Endothelial cell (in vitro differentiated cells): ENCODE data around the gene PDGFRA. TPM values are rescaled to one million over a fixed set of nuclear protein-coding genes. Genes with fewer than 3 reads are reported as not detected.
"Not testable (repeated sequence)": the region's sequence is repeated elsewhere in the genome, so short reads cannot be mapped to it uniquely, and the experiment has no call there.

ENCODE experiments used
- DNase-seq: peaks from one replicate; pipeline ENCODE4 v3.0.0; 2021; ENCODE audit warnings: low spot score
- H3K27ac Mint-ChIP-seq: one replicate; pipeline ENCODE4 v1.8.0; 2021; ENCODE audit warnings: mixed read lengths, inconsistent platforms; ENCODE audit not compliant: unreplicated experiment
- H3K27me3 Mint-ChIP-seq: one replicate; pipeline ENCODE4 v1.8.0; 2021; ENCODE audit warnings: mild to moderate bottlenecking, moderate library complexity, mixed read lengths, inconsistent platforms; ENCODE audit not compliant: unreplicated experiment
- H3K36me3 Mint-ChIP-seq: one replicate; pipeline ENCODE4 v1.8.0; 2021; ENCODE audit warnings: mild to moderate bottlenecking, low read depth, mixed read lengths, inconsistent platforms; ENCODE audit not compliant: unreplicated experiment
- H3K4me1 Mint-ChIP-seq: one replicate; pipeline ENCODE4 v1.8.0; 2021; ENCODE audit warnings: mild to moderate bottlenecking, mixed read lengths, inconsistent platforms; ENCODE audit not compliant: unreplicated experiment
- H3K4me3 Mint-ChIP-seq: one replicate; pipeline ENCODE4 v1.8.0; 2021; ENCODE audit warnings: mild to moderate bottlenecking, mixed read lengths, inconsistent platforms; ENCODE audit not compliant: unreplicated experiment
- H3K9me3 Mint-ChIP-seq: one replicate; pipeline ENCODE4 v1.8.0; 2021; ENCODE audit warnings: mixed read lengths, inconsistent platforms; ENCODE audit not compliant: unreplicated experiment
- CTCF ChIP-seq: fragments of 200-600 bp; sonication (generic); IDR thresholded peaks from one replicate; pipeline ENCODE4 v1.5.0; 2021; ENCODE audit warnings: antibody characterized with exemption; ENCODE audit not compliant: unreplicated experiment
- total RNA-seq: library from RNA; stranded (reverse); fragmentation: NEBNext Ultra II Directional; extraction: Animal tissue kit (Norgen Biotek cat#: 25700); gene quantifications from one replicate; pipeline ENCODE4 v1.2.1, GENCODE V29; 2021; ENCODE audit not compliant: unreplicated experiment

Gene PDGFRA
- total RNA-seq, 1 donor from 2014 or later, result 3.4 TPM

- peak overlapping the region; percentile 72 for H3K4me3 Mint-ChIP-seq
- H3K9me3 Mint-ChIP-seq, result no peaks in the 10 kb centered on the region
- H3K27ac Mint-ChIP-seq, result no peak overlapping the region
- DNase-seq, result peak; percentile 74
- H3K27me3 Mint-ChIP-seq, result peaks cover 22% of the 10 kb centered on the region
- peak; percentile 96 for TF ChIP-seq CTCF
- H3K4me1 Mint-ChIP-seq, result peaks cover 16% of the 10 kb centered on the region
- H3K36me3 Mint-ChIP-seq, result no peaks in the 10 kb centered on the region
These were observed 4.8 kb downstream of the PDGFRA start for GRCh38 chr4:54233697-54234496.

GRCh38 chr4:54234497-54235205 is 5.6 kb downstream of the PDGFRA start:
- Mint-ChIP-seq H3K36me3 (no peaks in the 10 kb centered on the region), H3K27me3 (peaks cover 16% of the 10 kb centered on the region), H3K4me1 (peaks cover 10% of the 10 kb centered on the region), H3K27ac (no peak overlapping the region), H3K9me3 (no peaks in the 10 kb centered on the region), H3K4me3 (peak overlapping the region; percentile 74)
- peak; percentile 24 for TF ChIP-seq CTCF
- DNase-seq, result no peak

- not testable (repeated sequence) for H3K36me3 Mint-ChIP-seq, H3K27ac Mint-ChIP-seq, H3K4me1 Mint-ChIP-seq, H3K27me3 Mint-ChIP-seq, H3K9me3 Mint-ChIP-seq, DNase-seq, H3K4me3 Mint-ChIP-seq
These were observed 7.2 kb downstream of the PDGFRA start for GRCh38 chr4:54236316-54236715.

- no peak for TF ChIP-seq CTCF
- Mint-ChIP-seq H3K27ac (no peak overlapping the region), H3K4me1 (peaks cover 3% of the 10 kb centered on the region), H3K27me3 (peaks cover 2% of the 10 kb centered on the region), H3K4me3 (no peak overlapping the region), H3K9me3 (no peaks in the 10 kb centered on the region), H3K36me3 (peaks cover 4% of the 10 kb centered on the region)
- no peak for DNase-seq
These were observed 8.7 kb downstream of the PDGFRA start for GRCh38 chr4:54237770-54238169.

GRCh38 chr4:54238389-54238788 is 9.3 kb downstream of the PDGFRA start:
- Mint-ChIP-seq H3K36me3 (peaks cover 7% of the 10 kb centered on the region), H3K4me3 (no peak overlapping the region), H3K27me3 (peaks cover 1% of the 10 kb centered on the region), H3K9me3 (peaks cover 4% of the 10 kb centered on the region), H3K4me1 (peaks cover 3% of the 10 kb centered on the region), H3K27ac (no peak overlapping the region)
- TF ChIP-seq CTCF, result no peak
- no peak for DNase-seq

- peaks cover 15% of the 10 kb centered on the region for H3K36me3 Mint-ChIP-seq
- H3K9me3 Mint-ChIP-seq, result not testable (repeated sequence)
These were observed 12.3 kb downstream of the PDGFRA start for GRCh38 chr4:54241268-54241823.

GRCh38 chr4:54243541-54243940 is 14.4 kb downstream of the PDGFRA start:
- not testable (repeated sequence) for DNase-seq, H3K9me3 Mint-ChIP-seq, H3K27me3 Mint-ChIP-seq, H3K4me1 Mint-ChIP-seq, H3K27ac Mint-ChIP-seq
- peaks cover 15% of the 10 kb centered on the region for H3K36me3 Mint-ChIP-seq
- peak overlapping the region; percentile 38 for H3K4me3 Mint-ChIP-seq

More at GRCh38 chr4:54241268-54241823, 12.3 kb downstream of the PDGFRA start:
- H3K27ac Mint-ChIP-seq, DNase-seq, H3K27me3 Mint-ChIP-seq, H3K4me1 Mint-ChIP-seq, H3K4me3 Mint-ChIP-seq: not testable (repeated sequence)

GRCh38 chr4:54252312-54252711 is 23.2 kb downstream of the PDGFRA start:
- H3K27ac Mint-ChIP-seq, DNase-seq, H3K27me3 Mint-ChIP-seq, H3K9me3 Mint-ChIP-seq, H3K4me1 Mint-ChIP-seq, H3K36me3 Mint-ChIP-seq, H3K4me3 Mint-ChIP-seq: not testable (repeated sequence)
